IPS-NIHi7 (cell line): ENCODE data around the gene MGAT4B.
A peak's percentile ranks its signal among the peaks of the same experiment; 100 is the strongest.
"Not testable (repeated sequence)": the region's sequence is repeated elsewhere in the genome, so short reads cannot be mapped to it uniquely, and the experiment has no call there.

Source experiments
- DNase-seq: peaks from one replicate; pipeline ENCODE4 v3.0.0; 2012; ENCODE audit warnings: mixed read lengths; ENCODE audit errors: extremely low spot score

MGAT4B gene

GRCh38 chr5:179806250-179807048 is at the start of gene MGAT4B:
Gene MGAT4B (minus strand): TSS chr5:179806866. CDS start chr5:179806583, 283 bp downstream.
- peak; percentile 81 for DNase-seq

- DNase-seq = no peak
Measured at GRCh38 chr5:179854356-179854755, 47.7 kb upstream of the MGAT4B start.

GRCh38 chr5:179852993-179853547 is 46.4 kb upstream of the MGAT4B start:
- no peak for DNase-seq

- DNase-seq = no peak
Measured at GRCh38 chr5:179841621-179842020, 35.0 kb upstream of the MGAT4B start.

- no peak for DNase-seq
Measured at GRCh38 chr5:179840766-179841165, 34.1 kb upstream of the MGAT4B start.

- DNase-seq = no peak
Measured at GRCh38 chr5:179840321-179840720, 33.7 kb upstream of the MGAT4B start.

- no peak for DNase-seq
Measured at GRCh38 chr5:179839328-179840256, 32.9 kb upstream of the MGAT4B start.

- no peak for DNase-seq
Measured at GRCh38 chr5:179837076-179838011, 30.7 kb upstream of the MGAT4B start.

GRCh38 chr5:179836225-179837019 is 29.8 kb upstream of the MGAT4B start:
- DNase-seq = no peak

GRCh38 chr5:179834871-179835270 is 28.2 kb upstream of the MGAT4B start:
- DNase-seq = not testable (repeated sequence)

- DNase-seq = no peak
Measured at GRCh38 chr5:179834120-179834519, 27.5 kb upstream of the MGAT4B start.

GRCh38 chr5:179833709-179834070 is 27.0 kb upstream of the MGAT4B start:
- no peak for DNase-seq

GRCh38 chr5:179833056-179833708 is 26.5 kb upstream of the MGAT4B start:
- DNase-seq = no peak

GRCh38 chr5:179832039-179832745 is 25.5 kb upstream of the MGAT4B start:
- DNase-seq = no peak

- no peak for DNase-seq
Measured at GRCh38 chr5:179830818-179831468, 24.3 kb upstream of the MGAT4B start.

- no peak for DNase-seq
Measured at GRCh38 chr5:179829732-179830435, 23.2 kb upstream of the MGAT4B start.

- no peak for DNase-seq
Measured at GRCh38 chr5:179828756-179829421, 22.2 kb upstream of the MGAT4B start.

GRCh38 chr5:179827680-179828079 is 21.0 kb upstream of the MGAT4B start:
- no peak for DNase-seq
